Measurements from ENCODE around the gene PMEL. TPM values are rescaled to one million over a fixed set of nuclear protein-coding genes. Genes with fewer than 3 reads are reported as not detected.
A peak's percentile ranks its signal among the peaks of the same experiment; 100 is the strongest.
"Not testable (repeated sequence)": the region's sequence is repeated elsewhere in the genome, so short reads cannot be mapped to it uniquely, and the experiment has no call there.

The PMEL gene
- polyA plus RNA-seq, 2 donors: 0.63 to 0.75 TPM

- Histone ChIP-seq H3K36me3 (ENCODE audit: control insufficient read depth in 2 of 2, insufficient read depth in 2 of 2, low read length in 1 of 2) (no peaks in the 10 kb centered on the region), H3K27me3 (ENCODE audit: control insufficient read depth in 1 of 2, insufficient read depth in 2 of 2, low read length in 2 of 2) (no peaks in the 10 kb centered on the region), H3K4me1 (ENCODE audit: control insufficient read depth in 2 of 2, insufficient read depth in 2 of 2, low read length in 1 of 2) (peaks cover 0 to 4% of the 10 kb centered on the region in 2 donors), H3K27ac (ENCODE audit: low read depth in 2 of 2, low read length in 1 of 2) (peak within 1 kb of the TSS; percentile 95 to 98), H3K9me3 (ENCODE audit: control insufficient read depth in 2 of 2, insufficient read depth in 1 of 2, low read depth in 1 of 2, low read length in 1 of 2) (no peaks in the 10 kb centered on the region), H3K4me3 (ENCODE audit: low read depth in 1 of 2, low read length in 2 of 2) (peak within 1 kb of the TSS; percentile 81 to 86)
- WGBS, 2 donors: 4% methylated on average over 49 of the region's 49 CpGs
Measured at GRCh38 chr12:55927588-55928502, 38.0 kb downstream of the PMEL start, which contains the start of gene PYM1. PYM1 (minus strand) TSS chr12:55927894; CDS start chr12:55927761, 133 bp downstream.

- WGBS, 2 donors: 1% methylated on average over 41 to 42 of the region's 42 CpGs
- no peaks in the 10 kb centered on the region for H3K9me3 ChIP-seq (ENCODE audit: control insufficient read depth in 2 of 2, insufficient read depth in 1 of 2, low read depth in 1 of 2, low read length in 1 of 2)
Measured at GRCh38 chr12:55926738-55927587, 38.9 kb downstream of the PMEL start.

GRCh38 chr12:55925870-55926737 lies 39.7 kb downstream of the PMEL start:
- Histone ChIP-seq H3K4me3 (ENCODE audit: low read depth in 1 of 2, low read length in 2 of 2) (peak overlapping the region; percentile 81 to 86), H3K36me3 (ENCODE audit: control insufficient read depth in 2 of 2, insufficient read depth in 2 of 2, low read length in 1 of 2) (no peaks in the 10 kb centered on the region), H3K27me3 (ENCODE audit: control insufficient read depth in 1 of 2, insufficient read depth in 2 of 2, low read length in 2 of 2) (no peaks in the 10 kb centered on the region), H3K27ac (ENCODE audit: low read depth in 2 of 2, low read length in 1 of 2) (peak overlapping the region; percentile 95 to 98), H3K9me3 (ENCODE audit: control insufficient read depth in 2 of 2, insufficient read depth in 1 of 2, low read depth in 1 of 2, low read length in 1 of 2) (no peaks in the 10 kb centered on the region), H3K4me1 (ENCODE audit: control insufficient read depth in 2 of 2, insufficient read depth in 2 of 2, low read length in 1 of 2) (peaks cover 0 to 4% of the 10 kb centered on the region in 2 donors)
- 9 to 10% methylated on average over 10 of the region's 10 CpGs for WGBS, 2 donors

More at GRCh38 chr12:55926738-55927587, 38.9 kb downstream of the PMEL start:
- peak overlapping the region; percentile 81 to 86 for H3K4me3 ChIP-seq (ENCODE audit: low read depth in 1 of 2, low read length in 2 of 2)
- H3K27ac ChIP-seq (ENCODE audit: low read depth in 2 of 2, low read length in 1 of 2): peak overlapping the region; percentile 95 to 98
- H3K27me3 ChIP-seq (ENCODE audit: control insufficient read depth in 1 of 2, insufficient read depth in 2 of 2, low read length in 2 of 2): no peaks in the 10 kb centered on the region
- no peaks in the 10 kb centered on the region for H3K36me3 ChIP-seq (ENCODE audit: control insufficient read depth in 2 of 2, insufficient read depth in 2 of 2, low read length in 1 of 2)
- peaks cover 0 to 4% of the 10 kb centered on the region in 2 donors for H3K4me1 ChIP-seq (ENCODE audit: control insufficient read depth in 2 of 2, insufficient read depth in 2 of 2, low read length in 1 of 2)

DNA sequence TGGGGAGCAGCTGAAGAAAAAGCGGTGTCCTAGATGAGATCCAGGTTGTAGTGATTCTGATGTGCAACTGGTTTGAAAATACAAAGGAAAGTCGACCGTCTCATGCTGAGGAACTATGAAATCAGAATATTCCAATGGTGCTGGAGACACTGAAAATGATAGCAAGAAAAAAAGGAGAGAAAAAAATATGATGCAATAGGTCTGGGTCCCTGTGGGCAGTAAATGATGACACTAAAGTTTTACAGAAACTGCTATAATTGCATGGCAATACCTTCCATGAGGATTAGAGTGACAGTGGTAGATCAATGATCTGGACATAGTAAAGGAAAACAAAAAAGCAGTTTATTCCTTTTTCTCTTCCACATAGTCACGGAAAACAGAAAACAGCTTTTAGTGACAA lies 40.5 kb downstream of the PMEL start:
- Histone ChIP-seq H3K27me3 (ENCODE audit: control insufficient read depth in 1 of 2, insufficient read depth in 2 of 2, low read length in 2 of 2) (no peaks in the 10 kb centered on the region), H3K36me3 (ENCODE audit: control insufficient read depth in 2 of 2, insufficient read depth in 2 of 2, low read length in 1 of 2) (no peaks in the 10 kb centered on the region), H3K4me3 (ENCODE audit: low read depth in 1 of 2, low read length in 2 of 2) (peak overlapping the region in 1 of 2 donors; percentile 86), H3K4me1 (ENCODE audit: control insufficient read depth in 2 of 2, insufficient read depth in 2 of 2, low read length in 1 of 2) (peaks cover 0 to 4% of the 10 kb centered on the region in 2 donors), H3K9me3 (ENCODE audit: control insufficient read depth in 2 of 2, insufficient read depth in 1 of 2, low read depth in 1 of 2, low read length in 1 of 2) (no peaks in the 10 kb centered on the region), H3K27ac (ENCODE audit: low read depth in 2 of 2, low read length in 1 of 2) (peak overlapping the region in 1 of 2 donors; percentile 6)
- WGBS, 2 donors: 80 to 84% methylated on average over 4 of the region's 4 CpGs

DNA sequence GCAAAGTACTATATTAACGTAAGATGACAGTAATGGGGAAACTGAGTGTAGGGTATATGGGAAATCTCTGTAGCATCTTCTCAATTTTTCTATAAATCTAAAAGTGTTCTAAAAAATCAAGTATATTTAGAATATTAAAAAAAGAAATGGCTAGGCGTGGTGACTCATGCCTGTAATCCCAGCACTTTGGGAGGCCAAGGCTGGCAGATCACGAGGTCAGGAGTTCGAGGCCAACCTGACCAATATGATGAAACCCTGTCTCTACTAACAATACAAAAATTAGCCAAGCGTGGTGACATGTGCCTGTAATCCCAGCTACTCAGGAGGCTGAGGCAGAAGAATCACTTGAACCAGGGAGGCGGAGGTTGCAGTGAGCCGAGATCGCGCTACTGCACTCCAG lies 42.2 kb downstream of the PMEL start:
- H3K27me3 ChIP-seq (ENCODE audit: control insufficient read depth in 1 of 2, insufficient read depth in 2 of 2, low read length in 2 of 2); H3K27ac ChIP-seq (ENCODE audit: low read depth in 2 of 2, low read length in 1 of 2); H3K4me1 ChIP-seq (ENCODE audit: control insufficient read depth in 2 of 2, insufficient read depth in 2 of 2, low read length in 1 of 2); H3K36me3 ChIP-seq (ENCODE audit: control insufficient read depth in 2 of 2, insufficient read depth in 2 of 2, low read length in 1 of 2); H3K4me3 ChIP-seq (ENCODE audit: low read depth in 1 of 2, low read length in 2 of 2); H3K9me3 ChIP-seq (ENCODE audit: control insufficient read depth in 2 of 2, insufficient read depth in 1 of 2, low read depth in 1 of 2, low read length in 1 of 2): not testable (repeated sequence)
- 93 to 94% methylated on average over 9 of the region's 9 CpGs for WGBS, 2 donors

DNA sequence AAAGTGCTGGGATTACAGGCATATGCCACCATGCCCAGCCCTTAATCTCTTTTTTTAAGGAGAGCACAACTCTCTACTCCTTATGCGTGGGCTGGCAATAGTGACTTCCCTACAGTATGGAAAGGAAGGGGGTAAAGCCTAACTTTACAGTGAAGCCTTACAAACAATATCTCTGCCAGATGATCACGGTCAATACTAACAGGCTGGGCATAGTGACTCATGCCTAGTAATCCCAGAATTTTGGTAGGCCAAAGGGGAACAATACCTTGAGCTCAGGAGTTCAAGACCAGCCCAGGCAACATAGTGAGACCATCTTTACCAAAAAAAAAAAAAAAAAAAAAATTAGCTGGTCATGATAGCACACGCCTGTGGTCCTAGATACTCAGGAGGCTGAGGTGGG lies 43.7 kb downstream of the PMEL start:
- no peaks in the 10 kb centered on the region for H3K9me3 ChIP-seq (ENCODE audit: control insufficient read depth in 2 of 2, insufficient read depth in 1 of 2, low read depth in 1 of 2, low read length in 1 of 2)
- 81 to 82% methylated on average over 3 of the region's 3 CpGs for WGBS, 2 donors
- H3K36me3 ChIP-seq (ENCODE audit: control insufficient read depth in 2 of 2, insufficient read depth in 2 of 2, low read length in 1 of 2): no peaks in the 10 kb centered on the region
- H3K4me3 ChIP-seq (ENCODE audit: low read depth in 1 of 2, low read length in 2 of 2): no peak overlapping the region
- H3K4me1 ChIP-seq (ENCODE audit: control insufficient read depth in 2 of 2, insufficient read depth in 2 of 2, low read length in 1 of 2): no peaks in the 10 kb centered on the region
- no peak overlapping the region for H3K27ac ChIP-seq (ENCODE audit: low read depth in 2 of 2, low read length in 1 of 2)
- H3K27me3 ChIP-seq (ENCODE audit: control insufficient read depth in 1 of 2, insufficient read depth in 2 of 2, low read length in 2 of 2): no peaks in the 10 kb centered on the region

- H3K4me1 ChIP-seq (ENCODE audit: control insufficient read depth in 2 of 2, insufficient read depth in 2 of 2, low read length in 1 of 2); H3K36me3 ChIP-seq (ENCODE audit: control insufficient read depth in 2 of 2, insufficient read depth in 2 of 2, low read length in 1 of 2); H3K27me3 ChIP-seq (ENCODE audit: control insufficient read depth in 1 of 2, insufficient read depth in 2 of 2, low read length in 2 of 2); H3K27ac ChIP-seq (ENCODE audit: low read depth in 2 of 2, low read length in 1 of 2); H3K9me3 ChIP-seq (ENCODE audit: control insufficient read depth in 2 of 2, insufficient read depth in 1 of 2, low read depth in 1 of 2, low read length in 1 of 2); H3K4me3 ChIP-seq (ENCODE audit: low read depth in 1 of 2, low read length in 2 of 2): not testable (repeated sequence)
- 82 to 84% methylated on average over 3 of the region's 3 CpGs for WGBS, 2 donors
Measured at GRCh38 chr12:55919032-55919431, 46.8 kb downstream of the PMEL start.

- H3K4me1 ChIP-seq (ENCODE audit: control insufficient read depth in 2 of 2, insufficient read depth in 2 of 2, low read length in 1 of 2): no peaks in the 10 kb centered on the region
- H3K4me3 ChIP-seq (ENCODE audit: low read depth in 1 of 2, low read length in 2 of 2): no peak overlapping the region
- WGBS, 2 donors: 80% methylated on average over 3 of the region's 3 CpGs
- H3K27me3 ChIP-seq (ENCODE audit: control insufficient read depth in 1 of 2, insufficient read depth in 2 of 2, low read length in 2 of 2): no peaks in the 10 kb centered on the region
- H3K9me3 ChIP-seq (ENCODE audit: control insufficient read depth in 2 of 2, insufficient read depth in 1 of 2, low read depth in 1 of 2, low read length in 1 of 2): no peaks in the 10 kb centered on the region
- H3K27ac ChIP-seq (ENCODE audit: low read depth in 2 of 2, low read length in 1 of 2): peak overlapping the region in 1 of 2 donors; percentile 42
- H3K36me3 ChIP-seq (ENCODE audit: control insufficient read depth in 2 of 2, insufficient read depth in 2 of 2, low read length in 1 of 2): no peaks in the 10 kb centered on the region
Measured at GRCh38 chr12:55915482-55915859, 50.4 kb downstream of the PMEL start.

DNA sequence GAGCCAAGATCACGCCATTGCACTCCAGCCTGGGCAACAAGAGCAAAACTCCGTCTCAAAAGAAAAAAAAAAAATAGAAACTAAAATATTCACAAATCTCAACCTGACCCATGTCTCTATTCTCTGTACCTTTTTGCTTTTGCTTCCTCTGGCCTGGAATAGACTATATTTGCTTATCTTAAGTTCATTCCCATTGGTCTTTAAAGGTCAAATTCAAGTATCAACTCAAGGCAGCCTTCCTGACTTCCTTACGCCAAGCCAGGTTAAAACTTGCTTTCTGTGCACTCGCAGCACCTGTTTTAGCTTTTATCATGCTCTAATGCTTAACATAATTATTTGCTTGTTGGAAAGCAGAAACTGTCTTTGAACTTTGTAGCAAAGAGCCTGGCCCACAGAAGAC lies 52.9 kb downstream of the PMEL start:
- Histone ChIP-seq H3K27me3 (ENCODE audit: control insufficient read depth in 1 of 2, insufficient read depth in 2 of 2, low read length in 2 of 2) (no peaks in the 10 kb centered on the region), H3K27ac (ENCODE audit: low read depth in 2 of 2, low read length in 1 of 2) (no peak overlapping the region), H3K36me3 (ENCODE audit: control insufficient read depth in 2 of 2, insufficient read depth in 2 of 2, low read length in 1 of 2) (no peaks in the 10 kb centered on the region), H3K9me3 (ENCODE audit: control insufficient read depth in 2 of 2, insufficient read depth in 1 of 2, low read depth in 1 of 2, low read length in 1 of 2) (no peaks in the 10 kb centered on the region), H3K4me1 (ENCODE audit: control insufficient read depth in 2 of 2, insufficient read depth in 2 of 2, low read length in 1 of 2) (no peaks in the 10 kb centered on the region), H3K4me3 (ENCODE audit: low read depth in 1 of 2, low read length in 2 of 2) (no peak overlapping the region)
- 83 to 89% methylated on average over 4 of the region's 4 CpGs for WGBS, 2 donors

All from esophagus (tissue), 2 donors.